ENCODE data around the gene CELF5. TPM values are rescaled to one million over a fixed set of nuclear protein-coding genes. Genes with fewer than 3 reads are reported as not detected.
"Not testable (repeated sequence)": the region's sequence is repeated elsewhere in the genome, so short reads cannot be mapped to it uniquely, and the experiment has no call there.

Gene CELF5
- total RNA-seq, 1 donor from 2014 or later = not detected

DNA sequence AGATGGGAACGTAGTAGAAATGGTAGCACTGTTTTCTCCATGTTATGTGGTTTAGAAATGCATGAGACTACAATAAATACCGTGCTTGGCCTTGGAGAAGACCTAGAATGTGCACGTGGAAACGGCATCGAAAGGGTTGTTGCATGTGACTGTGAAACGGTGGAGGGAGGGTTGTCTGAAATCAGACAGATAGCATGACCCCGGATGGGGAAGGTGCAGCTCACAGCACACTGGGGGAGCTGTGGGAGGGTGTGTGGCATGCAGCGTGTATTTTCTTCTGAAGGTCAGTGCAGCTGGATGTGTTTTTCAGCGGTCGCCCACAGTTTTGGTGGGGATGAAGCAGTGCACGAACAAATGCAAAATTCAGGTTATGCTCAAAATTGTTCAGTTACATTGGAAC lies 63.4 kb downstream of the CELF5 start:
- peaks cover 45 to 52% (median 47%) of the 10 kb centered on the region in 3 donors for H3K27me3 ChIP-seq (ENCODE audit: control insufficient read depth in 3 of 3, insufficient read depth in 3 of 3, low read length in 3 of 3)
- no peaks in the 10 kb centered on the region for H3K4me1 ChIP-seq (ENCODE audit: control insufficient read depth in 3 of 3, insufficient read depth in 3 of 3, low read length in 3 of 3)
- no peak overlapping the region for H3K4me3 ChIP-seq (ENCODE audit: low read length in 3 of 3)
- H3K9me3 ChIP-seq (ENCODE audit: control insufficient read depth in 3 of 3, low read length in 3 of 3) = no peaks in the 10 kb centered on the region
- H3K27ac ChIP-seq (ENCODE audit: low read depth, low read length) = no peak overlapping the region
- H3K36me3 ChIP-seq (ENCODE audit: control insufficient read depth in 3 of 3, insufficient read depth in 3 of 3, low read length in 3 of 3) = no peaks in the 10 kb centered on the region
- no peak overlapping the region for H3K9ac ChIP-seq (ENCODE audit: low read depth in 1 of 3, low read length in 3 of 3)

DNA sequence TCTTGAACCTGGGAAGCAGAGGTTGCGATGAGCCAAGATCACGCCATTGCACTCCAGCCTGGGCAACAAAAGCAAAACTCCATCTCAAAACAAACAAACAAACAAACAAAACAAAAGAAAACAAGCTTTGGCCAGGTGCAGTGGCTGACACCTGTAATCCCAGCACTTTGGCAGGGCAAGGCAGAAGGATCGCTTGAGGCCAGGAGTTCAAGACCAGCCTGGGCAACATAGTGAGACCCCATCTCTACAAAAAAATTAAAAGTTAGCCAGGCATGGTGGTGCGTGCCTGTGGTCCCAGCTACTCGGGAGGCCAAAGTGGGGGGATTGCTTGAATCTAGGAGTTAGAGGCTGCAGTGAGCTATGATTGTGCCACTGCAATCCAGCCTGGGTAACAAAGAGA lies 64.0 kb downstream of the CELF5 start:
- not testable (repeated sequence) for H3K9ac ChIP-seq (ENCODE audit: low read depth in 1 of 3, low read length in 3 of 3); H3K9me3 ChIP-seq (ENCODE audit: control insufficient read depth in 3 of 3, low read length in 3 of 3); H3K4me3 ChIP-seq (ENCODE audit: low read length in 3 of 3); H3K4me1 ChIP-seq (ENCODE audit: control insufficient read depth in 3 of 3, insufficient read depth in 3 of 3, low read length in 3 of 3); H3K27ac ChIP-seq (ENCODE audit: low read depth, low read length); H3K36me3 ChIP-seq (ENCODE audit: control insufficient read depth in 3 of 3, insufficient read depth in 3 of 3, low read length in 3 of 3)
- H3K27me3 ChIP-seq (ENCODE audit: control insufficient read depth in 3 of 3, insufficient read depth in 3 of 3, low read length in 3 of 3) = peaks cover 41 to 52% (median 49%) of the 10 kb centered on the region in 3 donors

DNA sequence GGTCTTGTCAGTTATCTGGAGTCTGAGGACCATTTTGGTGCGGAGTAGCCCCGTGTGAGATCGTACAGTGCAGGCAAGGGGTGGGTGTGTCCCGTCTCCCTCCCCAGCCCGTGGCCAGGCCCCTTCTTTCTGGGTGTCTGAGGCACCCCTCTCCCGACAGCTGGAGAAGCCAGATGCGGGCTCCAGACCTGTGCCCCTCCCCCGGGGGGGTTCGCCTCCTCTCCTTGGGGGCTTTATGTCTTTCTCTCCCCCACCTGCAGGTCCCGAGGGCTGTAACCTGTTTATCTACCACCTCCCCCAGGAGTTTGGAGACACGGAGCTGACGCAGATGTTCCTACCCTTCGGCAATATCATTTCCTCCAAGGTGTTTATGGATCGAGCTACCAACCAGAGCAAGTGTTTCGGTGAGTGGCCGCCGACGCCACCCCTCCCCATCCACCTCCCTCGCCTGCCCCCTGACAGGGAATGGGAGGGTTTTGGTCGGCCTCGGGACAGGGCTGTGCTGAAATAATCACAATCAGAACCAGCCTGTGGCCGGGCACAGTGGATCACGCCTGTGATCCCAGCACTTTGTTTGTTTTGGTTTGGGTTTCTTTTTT lies 65.6 kb downstream of the CELF5 start:
- Histone ChIP-seq H3K27me3 (ENCODE audit: control insufficient read depth in 3 of 3, insufficient read depth in 3 of 3, low read length in 3 of 3) (peaks cover 41 to 42% (median 41%) of the 10 kb centered on the region in 3 donors), H3K4me3 (ENCODE audit: low read length in 3 of 3) (no peak overlapping the region), H3K9me3 (ENCODE audit: control insufficient read depth in 3 of 3, low read length in 3 of 3) (no peaks in the 10 kb centered on the region), H3K4me1 (ENCODE audit: control insufficient read depth in 3 of 3, insufficient read depth in 3 of 3, low read length in 3 of 3) (no peaks in the 10 kb centered on the region), H3K27ac (ENCODE audit: low read depth, low read length) (no peak overlapping the region), H3K36me3 (ENCODE audit: control insufficient read depth in 3 of 3, insufficient read depth in 3 of 3, low read length in 3 of 3) (no peaks in the 10 kb centered on the region), H3K9ac (ENCODE audit: low read depth in 1 of 3, low read length in 3 of 3) (no peak overlapping the region)

DNA sequence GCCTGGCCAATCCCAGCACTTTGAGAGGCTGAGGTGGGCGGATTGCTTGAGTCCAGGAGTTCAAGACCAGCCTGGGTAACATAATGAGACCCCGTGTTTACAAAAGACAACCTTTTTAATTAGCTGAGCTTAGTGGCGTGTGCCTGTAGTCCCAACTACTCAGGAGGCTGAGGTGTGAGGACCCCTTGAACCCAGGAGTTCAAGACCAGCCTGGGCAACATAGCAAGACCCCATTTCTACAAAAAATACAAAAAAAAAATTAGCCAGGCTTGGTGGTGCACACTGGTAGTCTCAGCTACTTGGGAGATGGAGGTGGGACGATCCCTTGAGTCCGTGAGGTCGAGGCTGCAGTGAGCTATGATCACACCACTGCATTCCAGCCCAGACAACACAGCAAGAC lies 66.4 kb downstream of the CELF5 start:
- peaks cover 43 to 44% (median 43%) of the 10 kb centered on the region in 3 donors for H3K27me3 ChIP-seq (ENCODE audit: control insufficient read depth in 3 of 3, insufficient read depth in 3 of 3, low read length in 3 of 3)
- not testable (repeated sequence) for H3K4me3 ChIP-seq (ENCODE audit: low read length in 3 of 3); H3K4me1 ChIP-seq (ENCODE audit: control insufficient read depth in 3 of 3, insufficient read depth in 3 of 3, low read length in 3 of 3); H3K36me3 ChIP-seq (ENCODE audit: control insufficient read depth in 3 of 3, insufficient read depth in 3 of 3, low read length in 3 of 3); H3K9me3 ChIP-seq (ENCODE audit: control insufficient read depth in 3 of 3, low read length in 3 of 3); H3K27ac ChIP-seq (ENCODE audit: low read depth, low read length); H3K9ac ChIP-seq (ENCODE audit: low read depth in 1 of 3, low read length in 3 of 3)

DNA sequence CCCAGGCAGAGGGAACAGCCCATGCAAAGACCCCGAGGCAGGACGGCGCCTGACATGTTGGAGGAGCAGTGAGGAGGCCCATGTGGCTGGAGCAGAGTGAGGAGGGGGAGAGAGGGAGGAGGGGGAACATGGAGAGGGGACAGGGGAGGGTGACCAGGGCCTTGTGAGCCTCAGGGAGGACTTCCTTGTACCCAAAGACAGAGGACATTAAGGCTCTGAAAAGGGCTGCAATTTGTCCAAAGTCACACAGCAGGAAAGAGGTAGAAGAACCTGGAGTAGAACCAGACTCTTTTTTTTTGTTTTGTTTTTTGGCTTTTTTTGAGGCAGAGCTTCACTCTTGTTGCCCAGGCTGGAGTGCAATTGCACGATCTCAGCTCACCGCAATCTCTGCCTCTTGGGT lies 67.2 kb downstream of the CELF5 start:
- Histone ChIP-seq H3K9me3 (ENCODE audit: control insufficient read depth in 3 of 3, low read length in 3 of 3) (no peaks in the 10 kb centered on the region), H3K4me1 (ENCODE audit: control insufficient read depth in 3 of 3, insufficient read depth in 3 of 3, low read length in 3 of 3) (no peaks in the 10 kb centered on the region), H3K27me3 (ENCODE audit: control insufficient read depth in 3 of 3, insufficient read depth in 3 of 3, low read length in 3 of 3) (peaks cover 37 to 40% (median 39%) of the 10 kb centered on the region in 3 donors), H3K36me3 (ENCODE audit: control insufficient read depth in 3 of 3, insufficient read depth in 3 of 3, low read length in 3 of 3) (no peaks in the 10 kb centered on the region), H3K27ac (ENCODE audit: low read depth, low read length) (no peak overlapping the region), H3K9ac (ENCODE audit: low read depth in 1 of 3, low read length in 3 of 3) (no peak overlapping the region), H3K4me3 (ENCODE audit: low read length in 3 of 3) (no peak overlapping the region)

DNA sequence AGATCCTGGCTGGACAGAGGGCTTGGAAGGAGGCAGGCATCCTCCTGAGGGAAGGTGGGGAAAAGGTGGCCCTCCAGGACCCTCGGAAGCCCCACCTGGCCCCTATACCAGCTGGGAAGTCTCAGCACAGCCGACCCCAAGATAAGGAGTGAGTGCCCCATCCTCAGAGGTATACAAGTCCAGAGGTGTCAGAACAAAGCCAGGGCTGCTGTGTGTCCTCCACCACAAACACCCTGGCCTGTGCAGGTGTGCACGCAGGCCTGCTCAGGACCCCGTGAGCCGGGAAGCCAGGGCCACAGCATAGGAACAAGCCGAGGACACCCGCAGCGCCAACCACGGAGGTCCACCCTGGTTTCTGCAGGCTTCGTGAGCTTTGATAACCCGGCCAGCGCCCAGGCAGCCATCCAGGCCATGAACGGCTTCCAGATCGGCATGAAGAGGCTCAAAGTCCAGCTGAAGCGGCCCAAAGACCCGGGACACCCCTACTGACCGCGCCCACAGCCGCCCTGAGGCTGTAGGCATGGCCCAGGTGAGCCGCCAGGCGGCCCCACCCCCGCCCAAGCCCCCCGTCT lies 68.6 kb downstream of the CELF5 start:
- peaks cover 33 to 42% (median 40%) of the 10 kb centered on the region in 3 donors for H3K27me3 ChIP-seq (ENCODE audit: control insufficient read depth in 3 of 3, insufficient read depth in 3 of 3, low read length in 3 of 3)
- no peak overlapping the region for H3K4me3 ChIP-seq (ENCODE audit: low read length in 3 of 3)
- H3K9ac ChIP-seq (ENCODE audit: low read depth in 1 of 3, low read length in 3 of 3) = no peak overlapping the region
- no peak overlapping the region for H3K27ac ChIP-seq (ENCODE audit: low read depth, low read length)
- H3K9me3 ChIP-seq (ENCODE audit: control insufficient read depth in 3 of 3, low read length in 3 of 3) = no peaks in the 10 kb centered on the region
- no peaks in the 10 kb centered on the region for H3K4me1 ChIP-seq (ENCODE audit: control insufficient read depth in 3 of 3, insufficient read depth in 3 of 3, low read length in 3 of 3)
- no peaks in the 10 kb centered on the region for H3K36me3 ChIP-seq (ENCODE audit: control insufficient read depth in 3 of 3, insufficient read depth in 3 of 3, low read length in 3 of 3)

DNA sequence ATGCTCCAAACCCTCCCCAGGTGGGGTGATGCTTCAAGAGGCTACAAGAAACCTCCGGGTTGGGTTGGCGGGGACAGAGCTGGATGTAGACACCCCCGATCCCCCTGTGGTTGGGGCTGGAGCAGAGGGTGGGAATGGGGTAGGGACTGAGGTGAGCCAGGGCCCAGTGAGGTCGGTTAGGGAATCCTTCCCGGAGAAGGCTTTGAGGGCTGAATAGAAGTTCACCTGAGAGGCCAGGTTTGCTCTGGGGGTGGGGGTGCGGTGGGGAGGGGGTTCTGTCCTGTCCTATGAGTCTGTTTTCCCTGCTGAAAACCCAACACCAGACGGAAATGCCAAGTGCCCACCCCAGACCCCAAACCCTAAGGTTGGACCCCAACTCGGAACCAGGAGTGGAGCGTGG lies 69.1 kb downstream of the CELF5 start:
- peaks cover 32 to 40% (median 40%) of the 10 kb centered on the region in 3 donors for H3K27me3 ChIP-seq (ENCODE audit: control insufficient read depth in 3 of 3, insufficient read depth in 3 of 3, low read length in 3 of 3)
- no peaks in the 10 kb centered on the region for H3K9me3 ChIP-seq (ENCODE audit: control insufficient read depth in 3 of 3, low read length in 3 of 3)
- H3K27ac ChIP-seq (ENCODE audit: low read depth, low read length) = no peak overlapping the region
- no peak overlapping the region for H3K4me3 ChIP-seq (ENCODE audit: low read length in 3 of 3)
- H3K9ac ChIP-seq (ENCODE audit: low read depth in 1 of 3, low read length in 3 of 3) = no peak overlapping the region
- no peaks in the 10 kb centered on the region for H3K4me1 ChIP-seq (ENCODE audit: control insufficient read depth in 3 of 3, insufficient read depth in 3 of 3, low read length in 3 of 3)
- H3K36me3 ChIP-seq (ENCODE audit: control insufficient read depth in 3 of 3, insufficient read depth in 3 of 3, low read length in 3 of 3) = no peaks in the 10 kb centered on the region

DNA sequence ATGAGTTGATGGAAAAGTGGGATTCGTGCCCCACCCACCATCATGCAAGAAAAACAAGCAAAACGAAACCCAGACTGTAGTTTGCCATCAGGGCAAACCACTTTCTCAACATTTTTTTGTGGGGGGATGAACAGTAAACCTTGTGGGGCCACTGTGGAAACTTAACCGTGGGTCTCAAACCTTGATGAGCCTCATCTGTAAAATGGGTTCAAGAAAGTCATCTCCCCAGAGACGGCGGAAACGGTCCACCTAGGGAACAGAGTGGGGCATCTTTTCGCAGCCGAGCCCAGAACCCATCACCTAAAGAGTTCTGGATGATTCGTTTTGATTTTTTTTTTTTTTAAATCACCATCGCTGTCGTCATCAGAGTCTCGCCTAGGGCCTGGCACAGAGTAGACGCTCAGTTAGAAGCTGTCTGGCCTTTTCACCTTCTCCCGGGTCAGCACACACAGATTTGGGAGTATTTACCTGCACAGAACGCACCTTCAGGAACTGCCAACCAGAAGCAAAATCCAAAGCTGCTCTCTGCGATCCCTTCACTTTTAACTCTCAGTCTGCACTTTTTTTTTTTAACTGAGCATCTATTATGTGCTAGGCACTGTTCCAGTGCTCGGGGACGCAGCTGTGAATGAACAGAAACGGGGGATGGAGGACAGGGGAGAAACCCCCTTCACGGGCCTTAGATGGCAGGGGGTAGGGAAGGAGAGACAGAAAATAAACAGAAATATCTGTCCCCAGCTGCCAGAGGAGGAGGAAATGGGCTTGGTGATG lies 69.8 kb downstream of the CELF5 start:
- H3K27ac ChIP-seq (ENCODE audit: low read depth, low read length) = no peak overlapping the region
- peaks cover 0 to 2% (median 0%) of the 10 kb centered on the region in 3 donors for H3K9me3 ChIP-seq (ENCODE audit: control insufficient read depth in 3 of 3, low read length in 3 of 3)
- H3K9ac ChIP-seq (ENCODE audit: low read depth in 1 of 3, low read length in 3 of 3) = no peak overlapping the region
- H3K36me3 ChIP-seq (ENCODE audit: control insufficient read depth in 3 of 3, insufficient read depth in 3 of 3, low read length in 3 of 3) = no peaks in the 10 kb centered on the region
- H3K4me1 ChIP-seq (ENCODE audit: control insufficient read depth in 3 of 3, insufficient read depth in 3 of 3, low read length in 3 of 3) = no peaks in the 10 kb centered on the region
- peaks cover 36 to 42% (median 38%) of the 10 kb centered on the region in 3 donors for H3K27me3 ChIP-seq (ENCODE audit: control insufficient read depth in 3 of 3, insufficient read depth in 3 of 3, low read length in 3 of 3)
- no peak overlapping the region for H3K4me3 ChIP-seq (ENCODE audit: low read length in 3 of 3)

DNA sequence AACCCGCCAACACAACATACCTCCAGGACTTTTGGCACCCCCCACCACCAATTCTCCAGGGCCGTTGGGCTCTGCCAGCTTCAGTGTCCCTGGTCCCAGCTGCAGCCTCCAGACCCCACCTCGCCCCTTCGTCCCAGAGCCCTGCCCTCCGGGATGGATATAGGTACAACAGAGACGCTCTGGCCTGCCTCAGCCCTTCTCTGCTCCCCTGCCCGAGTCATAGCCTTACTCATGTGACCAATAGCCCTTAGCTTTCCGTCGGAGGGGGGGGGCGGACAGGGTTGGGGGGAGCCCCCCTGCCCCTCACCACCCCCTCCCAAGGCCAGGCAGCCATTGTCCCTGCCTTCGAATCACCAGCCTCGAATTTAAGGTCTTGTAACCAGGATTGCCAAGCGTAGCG lies 71.1 kb downstream of the CELF5 start:
- H3K4me1 ChIP-seq (ENCODE audit: control insufficient read depth in 3 of 3, insufficient read depth in 3 of 3, low read length in 3 of 3) = no peaks in the 10 kb centered on the region
- no peaks in the 10 kb centered on the region for H3K36me3 ChIP-seq (ENCODE audit: control insufficient read depth in 3 of 3, insufficient read depth in 3 of 3, low read length in 3 of 3)
- H3K27me3 ChIP-seq (ENCODE audit: control insufficient read depth in 3 of 3, insufficient read depth in 3 of 3, low read length in 3 of 3) = peaks cover 32 to 37% (median 35%) of the 10 kb centered on the region in 3 donors
- H3K9ac ChIP-seq (ENCODE audit: low read depth in 1 of 3, low read length in 3 of 3) = no peak overlapping the region
- no peak overlapping the region for H3K4me3 ChIP-seq (ENCODE audit: low read length in 3 of 3)
- H3K9me3 ChIP-seq (ENCODE audit: control insufficient read depth in 3 of 3, low read length in 3 of 3) = peaks cover 0 to 2% (median 0%) of the 10 kb centered on the region in 3 donors
- no peak overlapping the region for H3K27ac ChIP-seq (ENCODE audit: low read depth, low read length)

DNA sequence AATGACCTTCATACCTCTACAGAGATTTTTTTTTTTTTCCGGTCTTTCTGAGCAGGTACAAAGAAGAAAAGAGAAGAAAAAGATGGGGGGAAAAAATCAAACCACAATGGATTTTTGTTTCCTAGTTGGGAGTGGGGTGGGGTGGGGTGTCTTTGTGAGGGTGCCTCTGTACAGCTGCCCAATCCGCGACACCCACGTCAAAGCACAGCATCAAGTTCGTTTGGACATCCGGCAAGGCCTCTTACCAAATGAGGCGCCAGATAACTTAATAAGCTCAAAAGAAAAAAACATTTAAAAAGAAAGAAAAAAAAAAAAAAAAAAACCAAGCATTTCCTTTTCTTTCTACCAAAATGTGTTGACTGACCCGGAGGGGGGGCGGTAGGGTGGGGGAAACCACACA lies 71.6 kb downstream of the CELF5 start:
- Histone ChIP-seq H3K9me3 (ENCODE audit: control insufficient read depth in 3 of 3, low read length in 3 of 3) (peaks cover 0 to 2% (median 0%) of the 10 kb centered on the region in 3 donors), H3K4me1 (ENCODE audit: control insufficient read depth in 3 of 3, insufficient read depth in 3 of 3, low read length in 3 of 3) (no peaks in the 10 kb centered on the region), H3K27me3 (ENCODE audit: control insufficient read depth in 3 of 3, insufficient read depth in 3 of 3, low read length in 3 of 3) (peaks cover 29 to 33% (median 33%) of the 10 kb centered on the region in 3 donors), H3K9ac (ENCODE audit: low read depth in 1 of 3, low read length in 3 of 3) (no peak overlapping the region), H3K36me3 (ENCODE audit: control insufficient read depth in 3 of 3, insufficient read depth in 3 of 3, low read length in 3 of 3) (no peaks in the 10 kb centered on the region), H3K4me3 (ENCODE audit: low read length in 3 of 3) (no peak overlapping the region), H3K27ac (ENCODE audit: low read depth, low read length) (no peak overlapping the region)
